Caco-2 (cell line): ENCODE results near the gene TMEM50A. TPM values are rescaled to one million over a fixed set of nuclear protein-coding genes. Genes with fewer than 3 reads are reported as not detected.

Experiments used
- BruUV-seq: library from RNA; stranded (reverse); fragments of 400-500 nt; replicated peaks from 2 replicates; lab custom pipeline; 2021; lab: Mats Ljungman, UMichigan
- CTCF ChIA-PET: fragments of 300-600 bp; sonication (Branson Sonifier 250); formaldehyde crosslinking; loops from one replicate; lab custom pipeline; 2022; ENCODE audit warnings: antibody characterized with exemption; lab: Charles Lee
- POLR2A ChIA-PET: fragments of 300-600 bp; sonication (Branson Sonifier 250); formaldehyde crosslinking; loops from one replicate; lab custom pipeline; 2022; ENCODE audit warnings: antibody characterized with exemption; lab: Charles Lee
- DNase-seq, 2 experiments: peaks; one replicate each; pipeline versions ENCODE4 v3.0.0 to v3.0.0-alpha.2; 2020 to 2022
- H3K27me3 ChIP-seq: replicated peaks from 2 replicates; pipeline ENCODE4 v1.6.0; 2011; ENCODE audit warnings: low read length; ENCODE audit not compliant: control insufficient read depth, insufficient read depth
- H3K36me3 ChIP-seq: 2 replicates; pipeline ENCODE4 v1.5.1; 2011; ENCODE audit warnings: low read length; ENCODE audit not compliant: control insufficient read depth, insufficient read depth
- H3K4me1 ChIP-seq: fragments of 250-450 bp; sonication (Bioruptor Pico); 2 replicates; pipeline ENCODE4 v1.5.1; 2020; ENCODE audit warnings: mild to moderate bottlenecking
- H3K4me3 ChIP-seq: 2 replicates; pipeline ENCODE4 v1.5.1; 2011; ENCODE audit warnings: low read depth, mild to moderate bottlenecking, control low read depth, low read length
- H3K9me3 ChIP-seq: fragments of 250-450 bp; sonication (Bioruptor Pico); 2 replicates; pipeline ENCODE4 v1.5.1; 2020; ENCODE audit warnings: mild to moderate bottlenecking, moderate library complexity
- H3K27ac Mint-ChIP-seq: one replicate; pipeline ENCODE4 v1.8.0; 2022; ENCODE audit warnings: mixed read lengths; ENCODE audit not compliant: unreplicated experiment
- H3K27me3 Mint-ChIP-seq: one replicate; pipeline ENCODE4 v1.8.0; 2022; ENCODE audit warnings: mixed read lengths; ENCODE audit not compliant: insufficient read depth, unreplicated experiment
- H3K36me3 Mint-ChIP-seq: one replicate; pipeline ENCODE4 v1.8.0; 2022; ENCODE audit warnings: mild to moderate bottlenecking, mixed read lengths; ENCODE audit not compliant: insufficient read depth, unreplicated experiment
- H3K4me1 Mint-ChIP-seq: one replicate; pipeline ENCODE4 v1.8.0; 2022; ENCODE audit warnings: low read depth, mixed read lengths; ENCODE audit not compliant: unreplicated experiment
- H3K4me3 Mint-ChIP-seq: one replicate; pipeline ENCODE4 v1.8.0; 2022; ENCODE audit warnings: mild to moderate bottlenecking, moderate library complexity, mixed read lengths; ENCODE audit not compliant: unreplicated experiment
- H3K9me3 Mint-ChIP-seq: one replicate; pipeline ENCODE4 v1.8.0; 2022; ENCODE audit warnings: mixed read lengths; ENCODE audit not compliant: unreplicated experiment
- CTCF ChIP-seq, 2 experiments: fragments of 200-600 bp in 1 of 2; IDR thresholded peaks; 1 replicate in 1 of 2; 2 replicates in 1 of 2; pipeline versions ENCODE4 v1.5.1 to v1.8.0; 2011 to 2022; ENCODE audit warnings: antibody characterized with exemption in 1 of 2, control low read depth in 1 of 2, inconsistent platforms in 1 of 2, low read depth in 1 of 2, low read length in 1 of 2, mild to moderate bottlenecking in 1 of 2, moderate library complexity in 1 of 2; ENCODE audit not compliant: insufficient read depth in 1 of 2, severe bottlenecking in 1 of 2, unreplicated experiment in 1 of 2
- intact Hi-C: fragments of 100-400 bp; cut with micrococcal nuclease; formaldehyde crosslinking; loops from one replicate; pipeline ENCODE4 v1.10.0; 2022; ENCODE audit not compliant: unreplicated experiment
- total RNA-seq: library from RNA; stranded (reverse); gene quantifications from 2 replicates; pipeline ENCODE4 v1.2.3, GENCODE V29; 2022

TMEM50A gene
- total RNA-seq, 1 experiment from 2014 or later: 86.3 TPM

GRCh38 chr1:25347556-25347955 lies 9.4 kb downstream of the TMEM50A start:
- no TSS peak for BruUV-seq
- ChIA-PET POLR2A (no interaction called here), CTCF (no interaction called here)
- Mint-ChIP-seq H3K36me3 (peaks cover 40% of the 10 kb centered on the region), H3K4me1 (no peaks in the 10 kb centered on the region), H3K9me3 (no peaks in the 10 kb centered on the region), H3K4me3 (no peak overlapping the region), H3K27me3 (no peaks in the 10 kb centered on the region), H3K27ac (no peak overlapping the region)
- no peaks in the 10 kb centered on the region for H3K4me1 ChIP-seq
- H3K27me3 ChIP-seq: no peaks in the 10 kb centered on the region
- intact Hi-C loops: no loop called here
- H3K9me3 ChIP-seq: no peaks in the 10 kb centered on the region
- DNase-seq: no peak
- TF ChIP-seq CTCF (IDR thresholded peaks at IDR 0.05; ENCODE audit: insufficient read depth in 1 of 2, low read depth in 1 of 2, low read length in 1 of 2, severe bottlenecking in 1 of 2, unreplicated experiment in 1 of 2): no peak
- H3K4me3 ChIP-seq: no peak overlapping the region
- H3K36me3 ChIP-seq: no peaks in the 10 kb centered on the region

GRCh38 chr1:25349606-25350005 lies 11.5 kb downstream of the TMEM50A start:
- Histone ChIP-seq H3K27me3 (no peaks in the 10 kb centered on the region), H3K36me3 (no peaks in the 10 kb centered on the region), H3K4me3 (no peak overlapping the region), H3K4me1 (no peaks in the 10 kb centered on the region), H3K9me3 (no peaks in the 10 kb centered on the region)
- H3K9me3 Mint-ChIP-seq: no peaks in the 10 kb centered on the region
- no peaks in the 10 kb centered on the region for H3K27me3 Mint-ChIP-seq
- H3K27ac Mint-ChIP-seq: no peak overlapping the region
- ChIA-PET POLR2A (no interaction called here), CTCF (no interaction called here)
- no peaks in the 10 kb centered on the region for H3K4me1 Mint-ChIP-seq
- intact Hi-C loops: no loop called here
- no peak for DNase-seq
- peaks cover 44% of the 10 kb centered on the region for H3K36me3 Mint-ChIP-seq
- no peak for TF ChIP-seq CTCF (IDR thresholded peaks at IDR 0.05; ENCODE audit: insufficient read depth in 1 of 2, low read depth in 1 of 2, low read length in 1 of 2, severe bottlenecking in 1 of 2, unreplicated experiment in 1 of 2)
- H3K4me3 Mint-ChIP-seq: no peak overlapping the region
- no TSS peak for BruUV-seq

GRCh38 chr1:25355841-25356395 lies 17.8 kb downstream of the TMEM50A start:
- TF ChIP-seq CTCF (IDR thresholded peaks at IDR 0.05; ENCODE audit: insufficient read depth in 1 of 2, low read depth in 1 of 2, low read length in 1 of 2, severe bottlenecking in 1 of 2, unreplicated experiment in 1 of 2): no peak
- DNase-seq: no peak
- ChIA-PET CTCF (no interaction called here), POLR2A (no interaction called here)
- no peak overlapping the region for H3K4me3 Mint-ChIP-seq
- H3K9me3 ChIP-seq: no peaks in the 10 kb centered on the region
- peak overlapping the region; percentile 4 for H3K27ac Mint-ChIP-seq
- intact Hi-C loops: no loop called here
- no peaks in the 10 kb centered on the region for H3K27me3 Mint-ChIP-seq
- H3K4me3 ChIP-seq: no peak overlapping the region
- H3K36me3 ChIP-seq: no peaks in the 10 kb centered on the region; the same call in 1 of the 2 replicates
- peaks cover 35% of the 10 kb centered on the region for H3K36me3 Mint-ChIP-seq
- H3K4me1 ChIP-seq: no peaks in the 10 kb centered on the region
- peaks cover 6% of the 10 kb centered on the region for H3K4me1 Mint-ChIP-seq
- H3K27me3 ChIP-seq: no peaks in the 10 kb centered on the region
- H3K9me3 Mint-ChIP-seq: no peaks in the 10 kb centered on the region
- BruUV-seq: no TSS peak
